ENCODE measurements around the gene SCAMP5. TPM values are rescaled to one million over a fixed set of nuclear protein-coding genes. Genes with fewer than 3 reads are reported as not detected.

Gene SCAMP5
- total RNA-seq, 1 experiment from 2014 or later, result 10.7 TPM

DNA sequence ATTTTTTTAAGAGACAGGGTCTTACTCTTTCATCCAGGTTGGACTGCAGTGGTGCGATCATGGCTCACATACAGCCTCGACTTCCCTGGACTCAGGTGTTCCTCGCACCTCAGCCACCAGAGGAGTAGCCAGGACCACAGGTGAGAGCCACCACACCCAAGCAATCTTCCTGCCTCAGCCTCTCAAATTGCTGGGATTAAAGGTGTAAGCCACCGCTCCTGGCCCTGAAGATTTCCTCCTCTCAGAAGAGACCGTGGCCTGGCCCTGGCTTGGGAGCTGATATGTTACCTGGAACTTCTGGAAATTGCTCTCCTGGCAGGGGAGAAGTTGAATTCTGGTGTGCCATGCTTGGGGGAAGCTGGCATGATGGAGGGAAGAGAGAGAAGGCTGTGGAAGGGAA is 64.2 kb downstream of the SCAMP5 start:
- TF ChIP-seq, protein P1, sequence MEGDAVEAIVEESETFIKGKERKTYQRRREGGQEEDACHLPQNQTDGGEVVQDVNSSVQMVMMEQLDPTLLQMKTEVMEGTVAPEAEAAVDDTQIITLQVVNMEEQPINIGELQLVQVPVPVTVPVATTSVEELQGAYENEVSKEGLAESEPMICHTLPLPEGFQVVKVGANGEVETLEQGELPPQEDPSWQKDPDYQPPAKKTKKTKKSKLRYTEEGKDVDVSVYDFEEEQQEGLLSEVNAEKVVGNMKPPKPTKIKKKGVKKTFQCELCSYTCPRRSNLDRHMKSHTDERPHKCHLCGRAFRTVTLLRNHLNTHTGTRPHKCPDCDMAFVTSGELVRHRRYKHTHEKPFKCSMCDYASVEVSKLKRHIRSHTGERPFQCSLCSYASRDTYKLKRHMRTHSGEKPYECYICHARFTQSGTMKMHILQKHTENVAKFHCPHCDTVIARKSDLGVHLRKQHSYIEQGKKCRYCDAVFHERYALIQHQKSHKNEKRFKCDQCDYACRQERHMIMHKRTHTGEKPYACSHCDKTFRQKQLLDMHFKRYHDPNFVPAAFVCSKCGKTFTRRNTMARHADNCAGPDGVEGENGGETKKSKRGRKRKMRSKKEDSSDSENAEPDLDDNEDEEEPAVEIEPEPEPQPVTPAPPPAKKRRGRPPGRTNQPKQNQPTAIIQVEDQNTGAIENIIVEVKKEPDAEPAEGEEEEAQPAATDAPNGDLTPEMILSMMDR (IDR thresholded peaks at IDR 0.05; ENCODE audit: unreplicated experiment), result no peak
- H3K9me3 Mint-ChIP-seq (ENCODE audit: low read depth, unreplicated experiment), result no peaks in the 10 kb centered on the region
- H3K4me3 Mint-ChIP-seq (ENCODE audit: low read depth, unreplicated experiment), result no peak overlapping the region
- intact Hi-C loops (cut with micrococcal nuclease; ENCODE audit: unreplicated experiment), result no loop called here
- no peak for DNase-seq
- H3K36me3 Mint-ChIP-seq (ENCODE audit: insufficient read depth, unreplicated experiment), result peaks cover 38% of the 10 kb centered on the region
- H3K27me3 Mint-ChIP-seq (ENCODE audit: unreplicated experiment), result no peaks in the 10 kb centered on the region
- CTCF ChIA-PET, result interaction anchor here (0.9 kb wide), 1 partner anchor 16 kb away, joined by 3 read pairs; no protein-coding TSS in a partner anchor
- BruUV-seq (replicated peaks), result no TSS peak
- H3K4me1 Mint-ChIP-seq (ENCODE audit: low read depth, unreplicated experiment), result peaks cover 54% of the 10 kb centered on the region
- H3K27ac Mint-ChIP-seq (ENCODE audit: unreplicated experiment), result peak overlapping the region; percentile 5

DNA sequence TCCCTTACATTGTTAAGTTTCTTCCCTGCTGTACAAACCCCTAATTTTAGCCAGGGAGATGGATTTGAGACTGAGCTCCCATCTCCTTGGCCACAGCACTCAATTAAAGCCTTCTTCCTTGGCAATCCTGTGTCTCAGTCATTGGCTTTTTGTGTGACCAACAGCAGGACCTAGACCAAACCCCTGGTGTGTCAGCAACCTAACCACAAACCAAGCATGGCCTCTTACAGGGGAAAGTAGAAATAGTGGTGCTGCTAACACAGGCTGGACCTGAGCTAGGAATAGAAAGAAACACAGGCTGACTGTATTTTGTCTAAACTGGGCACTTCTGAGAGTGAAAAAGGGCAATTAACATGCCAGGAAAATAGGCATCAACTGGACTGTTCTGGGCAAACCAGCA is 65.9 kb downstream of the SCAMP5 start:
- CTCF ChIA-PET, result interaction anchor here (0.7 kb wide), 1 partner anchor 139 kb away, joined by 3 read pairs; no protein-coding TSS in a partner anchor
- H3K9me3 Mint-ChIP-seq (ENCODE audit: low read depth, unreplicated experiment), result no peaks in the 10 kb centered on the region
- intact Hi-C loops (cut with micrococcal nuclease; ENCODE audit: unreplicated experiment), result no loop called here
- peak overlapping the region; percentile 63 for H3K27ac Mint-ChIP-seq (ENCODE audit: unreplicated experiment)
- no TSS peak for BruUV-seq (replicated peaks)
- H3K36me3 Mint-ChIP-seq (ENCODE audit: insufficient read depth, unreplicated experiment), result peaks cover 35% of the 10 kb centered on the region
- H3K4me1 Mint-ChIP-seq (ENCODE audit: low read depth, unreplicated experiment), result peaks cover 59% of the 10 kb centered on the region
- DNase-seq, result no peak
- TF ChIP-seq, protein P1 (IDR thresholded peaks at IDR 0.05; ENCODE audit: unreplicated experiment), result no peak
- no peak overlapping the region for H3K4me3 Mint-ChIP-seq (ENCODE audit: low read depth, unreplicated experiment)
- H3K27me3 Mint-ChIP-seq (ENCODE audit: unreplicated experiment), result no peaks in the 10 kb centered on the region

DNA sequence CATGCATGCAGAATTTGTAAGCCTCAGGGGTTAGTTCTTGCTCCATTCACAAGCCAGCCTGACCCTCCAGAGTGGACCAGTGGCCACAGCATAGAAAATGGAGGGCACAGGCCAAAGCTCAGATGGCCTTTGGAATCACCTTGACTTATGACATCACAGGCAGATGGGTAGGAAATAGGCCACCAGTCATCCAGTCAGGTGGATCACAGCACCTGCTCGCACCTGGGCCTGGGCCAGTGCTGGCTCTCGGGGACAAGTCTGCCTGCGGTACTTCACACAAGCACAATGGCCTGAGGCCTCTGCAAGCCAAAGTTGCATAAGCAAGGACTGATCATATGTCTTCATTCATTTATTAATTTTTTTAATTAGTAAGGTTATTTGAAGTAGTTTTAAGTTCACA is 67.3 kb downstream of the SCAMP5 start:
- no peak for DNase-seq
- H3K27me3 Mint-ChIP-seq (ENCODE audit: unreplicated experiment), result no peaks in the 10 kb centered on the region
- H3K36me3 Mint-ChIP-seq (ENCODE audit: insufficient read depth, unreplicated experiment), result peaks cover 25% of the 10 kb centered on the region
- H3K4me3 Mint-ChIP-seq (ENCODE audit: low read depth, unreplicated experiment), result no peak overlapping the region
- no peaks in the 10 kb centered on the region for H3K9me3 Mint-ChIP-seq (ENCODE audit: low read depth, unreplicated experiment)
- BruUV-seq (replicated peaks), result no TSS peak
- H3K4me1 Mint-ChIP-seq (ENCODE audit: low read depth, unreplicated experiment), result peaks cover 68% of the 10 kb centered on the region
- TF ChIP-seq, protein P1 (IDR thresholded peaks at IDR 0.05; ENCODE audit: unreplicated experiment), result no peak
- CTCF ChIA-PET, result no interaction called here
- intact Hi-C loops (cut with micrococcal nuclease; ENCODE audit: unreplicated experiment), result no loop called here
- no peak overlapping the region for H3K27ac Mint-ChIP-seq (ENCODE audit: unreplicated experiment)

DNA sequence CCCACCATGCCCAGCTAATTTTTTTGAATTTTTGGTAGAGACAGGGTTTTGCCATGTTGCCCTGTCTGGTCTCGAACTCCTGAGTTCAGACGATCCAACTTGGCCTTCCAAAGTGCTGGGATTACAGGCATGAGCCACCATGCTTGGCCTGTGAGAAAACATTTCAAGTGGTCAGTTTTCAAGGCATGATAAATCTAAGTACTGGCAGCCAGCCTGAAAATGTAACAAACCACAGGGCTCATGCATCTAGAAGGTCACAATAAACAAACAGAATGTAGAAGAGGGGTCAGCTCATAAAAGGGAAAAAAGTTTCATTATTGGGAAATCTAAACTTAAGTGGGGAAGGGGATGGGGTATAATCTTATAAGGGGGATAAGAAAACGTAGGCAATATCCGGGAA is 68.0 kb downstream of the SCAMP5 start:
- Mint-ChIP-seq H3K4me1 (ENCODE audit: low read depth, unreplicated experiment) (peaks cover 65% of the 10 kb centered on the region), H3K27ac (ENCODE audit: unreplicated experiment) (peak overlapping the region; percentile 72), H3K9me3 (ENCODE audit: low read depth, unreplicated experiment) (no peaks in the 10 kb centered on the region), H3K36me3 (ENCODE audit: insufficient read depth, unreplicated experiment) (peaks cover 19% of the 10 kb centered on the region), H3K27me3 (ENCODE audit: unreplicated experiment) (no peaks in the 10 kb centered on the region), H3K4me3 (ENCODE audit: low read depth, unreplicated experiment) (no peak overlapping the region)
- CTCF ChIA-PET, result no interaction called here
- intact Hi-C loops (cut with micrococcal nuclease; ENCODE audit: unreplicated experiment), result no loop called here
- no peak for DNase-seq
- no TSS peak for BruUV-seq (replicated peaks)
- TF ChIP-seq, protein P1 (IDR thresholded peaks at IDR 0.05; ENCODE audit: unreplicated experiment), result no peak
